GM23338 (cell line): ENCODE data around the gene TNFRSF8. TPM values are rescaled to one million over a fixed set of nuclear protein-coding genes. Genes with fewer than 3 reads are reported as not detected.

Experiments used
- ATAC-seq: fragments of 200-7000 bp; cut with Tn5 transposase; 3 replicates; pipeline ENCODE4 v1.9.1; 2020
- DNase-seq: peaks from one replicate; pipeline ENCODE4 v3.0.0-alpha.2; 2015; ENCODE audit warnings: low spot score
- H2AFZ ChIP-seq: fragments of 200-600 bp; sonication (generic); 2 replicates; pipeline ENCODE4 v1.8.0; 2016; ENCODE audit warnings: antibody characterized with exemption, mild to moderate bottlenecking, moderate library complexity
- H3F3A ChIP-seq: fragments of 200-600 bp; sonication (generic); replicated peaks from 2 replicates; pipeline ENCODE4 v1.8.0; 2017; ENCODE audit warnings: antibody characterized with exemption, mixed run types, low read depth
- H3K27ac ChIP-seq: fragments of 200-600 bp; sonication (generic); 2 replicates; pipeline ENCODE4 v1.6.1; 2016; ENCODE audit warnings: low read depth
- H3K27me3 ChIP-seq: fragments of 200-600 bp; sonication (generic); 2 replicates; pipeline ENCODE4 v1.8.0; 2016; ENCODE audit warnings: mild to moderate bottlenecking, mixed run types, moderate library complexity; ENCODE audit not compliant: insufficient read depth
- H3K36me3 ChIP-seq: fragments of 200-600 bp; sonication (generic); 2 replicates; pipeline ENCODE4 v1.8.0; 2016; ENCODE audit warnings: mild to moderate bottlenecking; ENCODE audit not compliant: insufficient read depth
- H3K4me1 ChIP-seq: fragments of 200-600 bp; sonication (generic); 2 replicates; pipeline ENCODE4 v1.8.0; 2016; ENCODE audit warnings: mild to moderate bottlenecking, moderate library complexity; ENCODE audit not compliant: insufficient read depth
- H3K4me2 ChIP-seq: fragments of 200-600 bp; sonication (generic); 2 replicates; pipeline ENCODE4 v1.7.1; 2017; ENCODE audit warnings: mixed run types
- H3K4me3 ChIP-seq: fragments of 200-600 bp; sonication (generic); 2 replicates; pipeline ENCODE4 v1.6.1; 2016; ENCODE audit warnings: mixed run types
- H3K79me2 ChIP-seq: fragments of 200-600 bp; sonication (generic); replicated peaks from 2 replicates; pipeline ENCODE4 v1.8.0; 2017; ENCODE audit warnings: mild to moderate bottlenecking; ENCODE audit not compliant: insufficient read depth
- H3K9me2 ChIP-seq: fragments of 200-600 bp; sonication (generic); 2 replicates; pipeline ENCODE4 v1.8.0; 2017; ENCODE audit not compliant: insufficient read depth
- H4K20me1 ChIP-seq: fragments of 200-600 bp; sonication (generic); replicated peaks from 2 replicates; pipeline ENCODE4 v1.8.0; 2017; ENCODE audit warnings: mild to moderate bottlenecking; ENCODE audit not compliant: insufficient read depth
- H3K27ac Mint-ChIP-seq: 2 replicates; pipeline ENCODE4 v1.8.0; 2020; ENCODE audit warnings: inconsistent platforms, mild to moderate bottlenecking, moderate library complexity, mixed read lengths
- H3K27me3 Mint-ChIP-seq: 3 replicates; pipeline ENCODE4 v1.8.0; 2022; ENCODE audit warnings: low read depth, mild to moderate bottlenecking, moderate library complexity, mixed read lengths, inconsistent platforms; ENCODE audit not compliant: insufficient read depth, poor library complexity
- H3K36me3 Mint-ChIP-seq: 3 replicates; pipeline ENCODE4 v1.8.0; 2021; ENCODE audit warnings: low read depth, mild to moderate bottlenecking, inconsistent platforms, moderate library complexity, mixed read lengths
- H3K4me1 Mint-ChIP-seq: 3 replicates; pipeline ENCODE4 v1.8.0; 2020; ENCODE audit warnings: mild to moderate bottlenecking, inconsistent platforms, mixed read lengths
- H3K4me3 Mint-ChIP-seq: 3 replicates; pipeline ENCODE4 v1.8.0; 2021; ENCODE audit warnings: moderate library complexity, mild to moderate bottlenecking, inconsistent platforms, mixed read lengths
- H3K9me3 Mint-ChIP-seq: 3 replicates; pipeline ENCODE4 v1.8.0; 2020; ENCODE audit warnings: moderate library complexity, mild to moderate bottlenecking, inconsistent platforms, mixed read lengths
- CREB1 ChIP-seq: fragments of 250-450 bp; sonication (Bioruptor Pico); IDR thresholded peaks from 2 replicates; pipeline ENCODE4 v1.5.0; 2020; ENCODE audit warnings: low read depth, mild to moderate bottlenecking, moderate library complexity
- EZH2 ChIP-seq: fragments of 200-600 bp; sonication (generic); IDR thresholded peaks from one replicate; pipeline ENCODE4 v1.8.0; 2017; ENCODE audit warnings: antibody characterized with exemption, mild to moderate bottlenecking, low read depth; ENCODE audit not compliant: unreplicated experiment
- EZH2phosphoT487 ChIP-seq: fragments of 200-600 bp; sonication (generic); IDR thresholded peaks from one replicate; pipeline ENCODE4 v1.8.1; 2018; ENCODE audit warnings: antibody characterized with exemption; ENCODE audit not compliant: unreplicated experiment
- JUNB ChIP-seq: IDR thresholded peaks from one replicate; pipeline ENCODE4 v1.6.1; 2016; ENCODE audit warnings: antibody characterized with exemption; ENCODE audit not compliant: unreplicated experiment
- NANOG ChIP-seq: IDR thresholded peaks from 2 replicates; pipeline ENCODE4 v1.6.1; 2016; ENCODE audit warnings: antibody characterized with exemption, borderline replicate concordance
- STAT1 ChIP-seq: IDR thresholded peaks from one replicate; pipeline ENCODE4 v1.6.1; 2016; ENCODE audit warnings: antibody characterized with exemption; ENCODE audit not compliant: unreplicated experiment
- ZNF114 ChIP-seq: fragments of 250-450 bp; sonication (Bioruptor Pico); IDR thresholded peaks from 2 replicates; pipeline ENCODE4 v1.5.0; 2020; ENCODE audit warnings: mild to moderate bottlenecking, moderate library complexity
- polyA plus RNA-seq: library from polyadenylated mRNA; unstranded; fragments of >200 nt; fragmentation: Nextera tagmentation; extraction: Ambion mirVana; gene quantifications from 2 replicates; pipeline ENCODE4 v1.2.1, GENCODE V29; 2016
- total RNA-seq: library from RNA; depleted of rRNA; stranded (reverse); fragments of >200 nt; shearing (Covaris generic); gene quantifications from 2 replicates; pipeline ENCODE4 v1.2.3, GENCODE V29; 2014
- TF ChIP-seq, protein P1 (sequence below): fragments of 250-450 bp; sonication (Bioruptor Pico); IDR thresholded peaks from 2 replicates; pipeline ENCODE4 v1.5.0; 2020; ENCODE audit warnings: mild to moderate bottlenecking, moderate library complexity

The TNFRSF8 gene
- total and polyA plus RNA-seq, 2 experiments from 2014 or later: 11.7 to 28.2 TPM

DNA sequence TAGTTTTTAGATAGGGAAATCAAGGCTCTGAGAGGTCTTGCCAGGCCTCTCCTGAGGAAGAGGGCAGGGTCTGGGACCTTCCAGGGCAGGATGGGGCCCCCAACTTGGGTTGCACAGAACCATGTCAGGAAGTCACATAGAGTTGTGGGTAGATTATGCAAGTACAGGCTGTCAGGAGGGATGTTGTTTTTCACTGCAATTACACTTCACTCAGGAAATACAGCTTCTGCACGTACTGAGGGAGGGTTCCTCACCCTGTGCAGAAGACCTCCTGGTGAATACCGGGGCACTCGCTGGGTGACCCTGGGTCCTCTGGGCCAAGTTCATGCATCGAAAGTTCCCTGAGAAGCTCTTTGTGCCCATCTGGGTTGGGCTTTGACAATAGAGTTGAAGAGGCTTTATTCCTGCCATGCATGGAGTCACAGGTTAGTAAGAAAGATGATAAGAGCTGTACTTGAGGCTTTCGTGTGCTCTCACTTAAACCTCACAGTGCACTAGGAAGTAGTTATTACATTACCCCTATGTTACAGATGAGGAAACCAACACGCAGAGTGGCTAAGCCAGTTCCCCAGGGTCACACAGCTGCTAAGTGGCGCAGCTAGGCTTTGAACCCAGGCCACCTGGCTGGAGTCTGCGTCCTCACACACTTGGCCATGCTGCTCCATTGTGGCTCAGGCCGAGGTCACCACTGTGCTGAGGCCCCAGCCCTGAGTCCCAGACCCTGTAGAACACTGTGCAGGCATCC lies 87.5 kb downstream of the TNFRSF8 start:
- no peaks in the 10 kb centered on the region; the same call in 2 of the 3 replicates for H3K9me3 Mint-ChIP-seq
- H3K79me2 ChIP-seq: no peaks in the 10 kb centered on the region
- H3K9me2 ChIP-seq: no peaks in the 10 kb centered on the region
- DNase-seq: no peak
- peaks cover 7% of the 10 kb centered on the region for H3K27me3 Mint-ChIP-seq
- no peak overlapping the region for H3K27ac ChIP-seq
- ATAC-seq: no peak
- no peak overlapping the region for H2AFZ ChIP-seq
- no peaks in the 10 kb centered on the region for H4K20me1 ChIP-seq
- H3K4me2 ChIP-seq: no peak overlapping the region
- no peaks in the 10 kb centered on the region for H3K4me1 ChIP-seq
- no peaks in the 10 kb centered on the region for H3K36me3 ChIP-seq
- H3K4me1 Mint-ChIP-seq: peaks cover 8% of the 10 kb centered on the region; the same call in 2 of the 3 replicates
- no peak overlapping the region for H3K4me3 Mint-ChIP-seq
- H3K27ac Mint-ChIP-seq: no peak overlapping the region
- no peaks in the 10 kb centered on the region for H3K36me3 Mint-ChIP-seq
- no peaks in the 10 kb centered on the region for H3K27me3 ChIP-seq
- H3F3A ChIP-seq: 0 out of 2 replicates have a peak, but pooled peaks cover 10% of the 10 kb centered on the region
- no peak overlapping the region for H3K4me3 ChIP-seq
- TF ChIP-seq JUNB: no peak
- no peak for TF ChIP-seq EZH2phosphoT487
- TF ChIP-seq NANOG: no peak
- TF ChIP-seq ZNF114 (CRISPR knock-in tag): no peak
- TF ChIP-seq EZH2: no peak

DNA sequence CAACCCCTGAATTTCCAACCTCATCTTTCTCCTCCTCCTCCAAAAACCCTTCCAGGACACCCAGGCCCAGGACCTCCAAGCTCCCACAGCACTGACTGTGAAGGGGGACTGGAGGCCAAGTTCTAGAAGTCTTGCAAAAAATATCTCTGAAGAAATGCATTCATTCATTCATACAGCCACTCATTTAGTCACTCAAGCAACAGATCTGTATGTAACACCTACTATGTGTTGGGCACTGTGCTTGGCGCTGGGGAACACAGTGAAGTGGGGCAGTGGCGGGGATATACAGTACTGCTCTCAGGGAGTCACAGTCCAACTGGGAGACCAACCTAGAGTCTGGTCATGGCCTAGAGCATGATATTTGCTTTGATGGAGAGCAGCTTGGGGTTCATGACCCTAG lies 88.4 kb downstream of the TNFRSF8 start:
- TF ChIP-seq CREB1 (CRISPR knock-in tag): no peak
- TF ChIP-seq NANOG: no peak
- H3K4me3 Mint-ChIP-seq: no peak overlapping the region
- H3F3A ChIP-seq: 0 out of 2 replicates have a peak, but pooled peaks cover 9% of the 10 kb centered on the region
- no peaks in the 10 kb centered on the region; the same call in 2 of the 3 replicates for H3K9me3 Mint-ChIP-seq
- H3K79me2 ChIP-seq: no peaks in the 10 kb centered on the region
- no peaks in the 10 kb centered on the region for H4K20me1 ChIP-seq
- H3K36me3 ChIP-seq: no peaks in the 10 kb centered on the region
- no peak overlapping the region for H3K27ac Mint-ChIP-seq
- H3K27me3 Mint-ChIP-seq: peaks cover 7% of the 10 kb centered on the region
- H3K4me1 ChIP-seq: no peaks in the 10 kb centered on the region
- H3K36me3 Mint-ChIP-seq: no peaks in the 10 kb centered on the region
- no peak for ATAC-seq
- no peaks in the 10 kb centered on the region for H3K9me2 ChIP-seq
- no peak overlapping the region for H2AFZ ChIP-seq
- H3K4me2 ChIP-seq: no peak overlapping the region
- no peak for DNase-seq
- H3K4me1 Mint-ChIP-seq: peaks cover 7% of the 10 kb centered on the region; the same call in 2 of the 3 replicates
- no peak overlapping the region for H3K27ac ChIP-seq
- no peak overlapping the region for H3K4me3 ChIP-seq
- H3K27me3 ChIP-seq: no peaks in the 10 kb centered on the region

DNA sequence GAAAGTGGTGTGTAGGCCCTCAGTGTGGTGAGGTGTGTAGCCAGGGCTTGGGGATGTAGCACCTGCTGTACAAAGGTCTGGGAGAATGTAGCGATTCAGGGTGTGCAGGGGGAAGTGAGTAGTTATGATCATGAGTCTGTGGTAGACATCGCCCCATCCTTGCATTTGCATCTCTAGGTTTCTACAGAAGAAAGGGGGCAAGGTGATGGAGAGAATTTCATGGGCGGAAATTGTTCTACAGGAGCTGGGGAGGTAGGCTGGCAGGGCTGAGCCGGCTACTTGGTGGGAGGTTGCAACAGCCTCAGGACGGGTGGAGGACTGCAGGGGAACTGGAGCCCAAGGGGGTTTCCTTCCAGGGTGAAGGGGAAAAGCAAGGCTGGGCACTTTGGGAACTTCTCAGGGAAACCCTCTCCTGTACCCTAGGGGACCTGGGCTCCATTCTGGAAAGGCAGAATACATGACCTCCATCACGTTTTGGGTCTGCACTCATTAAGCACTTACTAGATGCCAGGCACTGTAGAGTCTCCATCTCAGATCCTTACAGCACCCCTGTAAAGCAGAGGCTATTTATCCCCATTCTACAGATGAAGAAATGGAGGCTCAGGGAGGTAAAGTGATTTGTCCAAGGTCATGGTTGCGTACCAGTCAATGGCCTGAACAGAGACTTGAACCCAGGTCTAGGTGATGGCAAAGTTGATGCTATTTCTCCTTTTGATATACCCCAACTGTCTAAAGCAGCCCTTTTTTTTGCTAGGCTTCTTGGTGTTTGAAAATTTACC lies 89.2 kb downstream of the TNFRSF8 start:
- Histone ChIP-seq H3K4me1 (peaks cover 3% of the 10 kb centered on the region; the same call in 1 of the 2 replicates), H3K79me2 (no peaks in the 10 kb centered on the region), H3F3A (0 out of 2 replicates have a peak, but pooled peaks cover under 1% of the 10 kb centered on the region), H3K4me3 (no peak overlapping the region), H3K9me2 (no peaks in the 10 kb centered on the region), H4K20me1 (no peaks in the 10 kb centered on the region), H3K27ac (no peak overlapping the region), H3K36me3 (no peaks in the 10 kb centered on the region), H3K27me3 (no peaks in the 10 kb centered on the region), H3K4me2 (no peak overlapping the region), H2AFZ (no peak overlapping the region)
- Mint-ChIP-seq H3K27me3 (peaks cover 7% of the 10 kb centered on the region), H3K9me3 (no peaks in the 10 kb centered on the region; the same call in 2 of the 3 replicates), H3K36me3 (no peaks in the 10 kb centered on the region), H3K27ac (no peak overlapping the region), H3K4me3 (no peak overlapping the region), H3K4me1 (peaks cover 3% of the 10 kb centered on the region; the same call in 2 of the 3 replicates)
- DNase-seq (no peak), ATAC-seq (no peak)
- TF ChIP-seq NANOG (no peak), STAT1 (no peak), ZNF114 (CRISPR knock-in tag) (no peak)
- TF ChIP-seq, protein P1, sequence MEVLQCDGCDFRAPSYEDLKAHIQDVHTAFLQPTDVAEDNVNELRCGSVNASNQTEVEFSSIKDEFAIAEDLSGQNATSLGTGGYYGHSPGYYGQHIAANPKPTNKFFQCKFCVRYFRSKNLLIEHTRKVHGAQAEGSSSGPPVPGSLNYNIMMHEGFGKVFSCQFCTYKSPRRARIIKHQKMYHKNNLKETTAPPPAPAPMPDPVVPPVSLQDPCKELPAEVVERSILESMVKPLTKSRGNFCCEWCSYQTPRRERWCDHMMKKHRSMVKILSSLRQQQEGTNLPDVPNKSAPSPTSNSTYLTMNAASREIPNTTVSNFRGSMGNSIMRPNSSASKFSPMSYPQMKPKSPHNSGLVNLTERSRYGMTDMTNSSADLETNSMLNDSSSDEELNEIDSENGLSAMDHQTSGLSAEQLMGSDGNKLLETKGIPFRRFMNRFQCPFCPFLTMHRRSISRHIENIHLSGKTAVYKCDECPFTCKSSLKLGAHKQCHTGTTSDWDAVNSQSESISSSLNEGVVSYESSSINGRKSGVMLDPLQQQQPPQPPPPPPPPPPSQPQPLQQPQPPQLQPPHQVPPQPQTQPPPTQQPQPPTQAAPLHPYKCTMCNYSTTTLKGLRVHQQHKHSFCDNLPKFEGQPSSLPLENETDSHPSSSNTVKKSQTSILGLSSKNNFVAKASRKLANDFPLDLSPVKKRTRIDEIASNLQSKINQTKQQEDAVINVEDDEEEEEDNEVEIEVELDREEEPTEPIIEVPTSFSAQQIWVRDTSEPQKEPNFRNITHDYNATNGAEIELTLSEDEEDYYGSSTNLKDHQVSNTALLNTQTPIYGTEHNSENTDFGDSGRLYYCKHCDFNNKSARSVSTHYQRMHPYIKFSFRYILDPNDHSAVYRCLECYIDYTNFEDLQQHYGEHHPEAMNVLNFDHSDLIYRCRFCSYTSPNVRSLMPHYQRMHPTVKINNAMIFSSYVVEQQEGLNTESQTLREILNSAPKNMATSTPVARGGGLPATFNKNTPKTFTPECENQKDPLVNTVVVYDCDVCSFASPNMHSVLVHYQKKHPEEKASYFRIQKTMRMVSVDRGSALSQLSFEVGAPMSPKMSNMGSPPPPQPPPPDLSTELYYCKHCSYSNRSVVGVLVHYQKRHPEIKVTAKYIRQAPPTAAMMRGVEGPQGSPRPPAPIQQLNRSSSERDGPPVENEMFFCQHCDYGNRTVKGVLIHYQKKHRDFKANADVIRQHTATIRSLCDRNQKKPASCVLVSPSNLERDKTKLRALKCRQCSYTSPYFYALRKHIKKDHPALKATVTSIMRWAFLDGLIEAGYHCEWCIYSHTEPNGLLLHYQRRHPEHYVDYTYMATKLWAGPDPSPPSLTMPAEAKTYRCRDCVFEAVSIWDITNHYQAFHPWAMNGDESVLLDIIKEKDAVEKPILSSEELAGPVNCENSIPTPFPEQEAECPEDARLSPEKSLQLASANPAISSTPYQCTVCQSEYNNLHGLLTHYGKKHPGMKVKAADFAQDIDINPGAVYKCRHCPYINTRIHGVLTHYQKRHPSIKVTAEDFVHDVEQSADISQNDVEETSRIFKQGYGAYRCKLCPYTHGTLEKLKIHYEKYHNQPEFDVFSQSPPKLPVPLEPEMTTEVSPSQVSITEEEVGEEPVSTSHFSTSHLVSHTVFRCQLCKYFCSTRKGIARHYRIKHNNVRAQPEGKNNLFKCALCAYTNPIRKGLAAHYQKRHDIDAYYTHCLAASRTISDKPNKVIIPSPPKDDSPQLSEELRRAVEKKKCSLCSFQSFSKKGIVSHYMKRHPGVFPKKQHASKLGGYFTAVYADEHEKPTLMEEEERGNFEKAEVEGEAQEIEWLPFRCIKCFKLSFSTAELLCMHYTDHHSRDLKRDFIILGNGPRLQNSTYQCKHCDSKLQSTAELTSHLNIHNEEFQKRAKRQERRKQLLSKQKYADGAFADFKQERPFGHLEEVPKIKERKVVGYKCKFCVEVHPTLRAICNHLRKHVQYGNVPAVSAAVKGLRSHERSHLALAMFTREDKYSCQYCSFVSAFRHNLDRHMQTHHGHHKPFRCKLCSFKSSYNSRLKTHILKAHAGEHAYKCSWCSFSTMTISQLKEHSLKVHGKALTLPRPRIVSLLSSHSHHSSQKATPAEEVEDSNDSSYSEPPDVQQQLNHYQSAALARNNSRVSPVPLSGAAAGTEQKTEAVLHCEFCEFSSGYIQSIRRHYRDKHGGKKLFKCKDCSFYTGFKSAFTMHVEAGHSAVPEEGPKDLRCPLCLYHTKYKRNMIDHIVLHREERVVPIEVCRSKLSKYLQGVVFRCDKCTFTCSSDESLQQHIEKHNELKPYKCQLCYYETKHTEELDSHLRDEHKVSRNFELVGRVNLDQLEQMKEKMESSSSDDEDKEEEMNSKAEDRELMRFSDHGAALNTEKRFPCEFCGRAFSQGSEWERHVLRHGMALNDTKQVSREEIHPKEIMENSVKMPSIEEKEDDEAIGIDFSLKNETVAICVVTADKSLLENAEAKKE (CRISPR knock-in tag): no peak
